Heart left ventricle (tissue), 16 donors: ENCODE measurements around the gene UNC80. TPM values are rescaled to one million over a fixed set of nuclear protein-coding genes. Genes with fewer than 3 reads are reported as not detected.

Experiments
- ATAC-seq, 4 donors: fragments of 200-7000 bp; cut with Tn5 transposase; one replicate each; pipeline ENCODE4 v1.9.1; 2020 to 2022; ENCODE audit warnings: moderate library complexity in 4 of 4, mild to moderate bottlenecking in 3 of 4, moderate number of reproducible peaks in 1 of 4
- DNase-seq, 5 donors: peaks; one replicate each; pipeline ENCODE4 v3.0.0-alpha.2; 2020
- H3K27ac ChIP-seq, 12 donors: fragments of 200-600 bp; sonication (generic) in 4 of 12; one replicate each; pipeline versions ENCODE4 v1.5.0 to v1.8.0; 2016 to 2022; ENCODE audit warnings: mild to moderate bottlenecking in 2 of 12
- H3K27me3 ChIP-seq, 9 donors: fragments of 200-600 bp; sonication (generic) in 2 of 9; one replicate each; pipeline versions ENCODE4 v1.5.1 to v1.8.0; 2016 to 2022; ENCODE audit warnings: mild to moderate bottlenecking in 3 of 9
- H3K36me3 ChIP-seq, 9 donors: fragments of 200-600 bp; sonication (generic) in 2 of 9; one replicate each; pipeline versions ENCODE4 v1.5.0 to v1.8.0; 2018 to 2022; ENCODE audit warnings: mild to moderate bottlenecking in 2 of 9
- H3K4me1 ChIP-seq, 12 donors: fragments of 200-600 bp; sonication (generic) in 4 of 12; one replicate each; pipeline versions ENCODE4 v1.5.0 to v1.8.0; 2016 to 2022; ENCODE audit warnings: mild to moderate bottlenecking in 3 of 12
- H3K4me3 ChIP-seq, 12 donors: fragments of 200-600 bp; sonication (generic) in 4 of 12; one replicate each; pipeline versions ENCODE4 v1.5.0 to v1.8.0; 2017 to 2022; ENCODE audit warnings: mild to moderate bottlenecking in 9 of 12, moderate library complexity in 4 of 12
- H3K9me3 ChIP-seq, 12 donors: fragments of 200-600 bp; sonication (generic) in 4 of 12; one replicate each; pipeline versions ENCODE4 v1.5.0 to v1.8.0; 2016 to 2022; ENCODE audit warnings: mild to moderate bottlenecking in 1 of 12
- POLR2A ChIP-seq, 2 donors: fragments of 450-650 bp; IDR thresholded peaks; one replicate each; pipeline ENCODE4 v1.6.1; 2017; ENCODE audit warnings: antibody characterized with exemption in 2 of 2, mild to moderate bottlenecking in 2 of 2, moderate library complexity in 2 of 2
- WGBS, 4 donors: extraction: QIAGEN DNeasy Blood & Tissue Kit in 2 of 4; methylation state at CpG; one replicate each; pipeline versions ENCODE4 v1.1.5 to v1.1.7; 2013 to 2018; 5-methylcytosine and 5-hydroxymethylcytosine counted together
- intact Hi-C, 10 donors: fragments of 100-400 bp; cut with DNase I; formaldehyde crosslinking; loops; one replicate each; pipeline versions ENCODE4 v1.11.1 to v1.14.2; 2022
- polyA plus RNA-seq, 2 donors: library from polyadenylated mRNA; stranded (reverse); fragments of 200-250 nt; gene quantifications; one replicate each; pipeline ENCODE4 v1.2.3, GENCODE V29; 2013
- total RNA-seq, 9 donors: library from RNA; depleted of rRNA in 2 of 9; stranded (reverse); fragments of >200 nt in 2 of 9; fragmentation: NEBNext Ultra II Directional in 3 of 9; extraction: Animal tissue kit (Norgen Biotek cat#: 25700) in 3 of 9; gene quantifications; one replicate each; pipeline versions ENCODE4 v1.1.0 to v1.2.4, GENCODE V29; 2016 to 2023
- TF ChIP-seq, protein P1 (sequence below), 12 donors: fragments of 200-600 bp; sonication (generic) in 4 of 12; IDR thresholded peaks; one replicate each; pipeline versions ENCODE4 v1.5.0 to v1.8.0; 2018 to 2022; ENCODE audit warnings: antibody characterized with exemption in 12 of 12, mild to moderate bottlenecking in 5 of 12
- donor health status: ischemic (EF 13 %, LVEDD 7.1; RV severe dilation, severe dysfunction).
- donor health status: healthy with polysubstance abuse.
- donor health status: DM: no; HTN: yes; CAD: no.
- donor health status: DM: no; HTN: no; CAD: no.
- donor health status: ischemic (EF 25% LVEDD 6.9; RV normal size, moderate dysfunction).
- donor health status: ischemic (EF 25% LVEDD 5.7; RV mildly dilated, moderate dysfunction).
- donor health status: healthy.
- donor health status: DM: yes; HTN: yes; CAD: no.
- donor health status: ischemic (EF 35%, LVEDD 5.7; RV mildly dilated, moderate dysfunction).
- donor health status: nonischemic (EF 11% LVEDD 7.7; RV severe dilation, severe dysfunction).
- donor health status: DM: yes; HTN: yes; CAD: no.
- donor health status: PGD.
- donor health status: ischemic (EF 29% LVEDD 5.4; RV normal size, mild dysfunction).
- donor health status: nonischemic (EF 23%, LVEDD 6.1; RV moderate dilation, normal function).

Gene UNC80
- total and polyA plus RNA-seq, 11 donors: 0.04 to 1.4 (median 0.36) TPM; not detected in 6

DNA sequence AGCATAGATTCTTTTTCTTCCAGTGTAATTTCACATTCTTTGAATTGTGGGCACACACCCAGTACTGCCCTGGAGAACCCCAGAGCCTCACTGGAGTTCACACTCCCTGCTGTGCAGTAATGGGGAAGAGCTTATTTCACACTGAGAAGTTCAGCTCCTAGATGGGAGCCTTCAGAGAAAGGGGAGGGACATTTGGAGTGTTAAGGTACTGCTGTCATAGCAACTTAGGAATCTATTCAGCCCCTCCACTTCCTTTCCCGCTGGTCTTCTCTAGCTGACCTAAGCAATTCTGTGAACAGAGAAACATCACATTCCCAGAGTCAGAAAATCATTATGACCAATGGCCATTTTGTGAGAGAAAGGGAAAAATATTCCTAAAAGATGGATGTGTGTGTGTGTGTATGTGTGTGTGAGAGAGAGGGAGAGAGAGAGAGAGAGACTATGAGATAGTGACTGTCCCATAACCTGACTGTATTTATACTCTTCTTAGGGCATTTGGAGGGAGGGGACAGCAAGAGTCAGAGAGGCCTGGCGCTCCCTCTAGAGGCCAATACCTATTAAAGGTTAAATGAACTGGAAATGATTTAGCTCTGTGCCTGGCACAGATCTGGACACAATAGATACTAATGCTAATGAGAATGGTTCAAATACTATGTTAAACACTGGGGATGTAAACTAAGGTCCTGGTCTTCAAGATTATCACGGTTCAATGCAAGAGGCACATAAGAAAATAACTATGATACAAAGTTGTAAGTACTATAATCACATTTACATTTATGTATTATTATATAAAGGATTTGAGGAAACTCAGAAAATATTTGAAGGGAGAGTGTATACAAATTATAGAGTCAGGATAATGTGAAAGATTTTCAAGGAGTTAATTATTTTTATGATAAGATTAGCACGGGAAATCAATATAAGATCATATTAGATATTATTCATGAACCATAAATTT is 189.3 kb downstream of the UNC80 start:
- ATAC-seq (peak in 3 of 4 donors; percentile 42 to 69 (median 60)), DNase-seq (peak in 4 of 5 donors; percentile 12 to 31 (median 28))
- 30 to 39% (median 35%) methylated on average over 4 of the region's 4 CpGs for WGBS, 4 donors
- H3K36me3 ChIP-seq: no peaks in the 10 kb centered on the region
- no peaks in the 10 kb centered on the region for H3K4me1 ChIP-seq
- no peak overlapping the region for H3K4me3 ChIP-seq
- H3K9me3 ChIP-seq: no peaks in the 10 kb centered on the region
- TF ChIP-seq, protein P1, sequence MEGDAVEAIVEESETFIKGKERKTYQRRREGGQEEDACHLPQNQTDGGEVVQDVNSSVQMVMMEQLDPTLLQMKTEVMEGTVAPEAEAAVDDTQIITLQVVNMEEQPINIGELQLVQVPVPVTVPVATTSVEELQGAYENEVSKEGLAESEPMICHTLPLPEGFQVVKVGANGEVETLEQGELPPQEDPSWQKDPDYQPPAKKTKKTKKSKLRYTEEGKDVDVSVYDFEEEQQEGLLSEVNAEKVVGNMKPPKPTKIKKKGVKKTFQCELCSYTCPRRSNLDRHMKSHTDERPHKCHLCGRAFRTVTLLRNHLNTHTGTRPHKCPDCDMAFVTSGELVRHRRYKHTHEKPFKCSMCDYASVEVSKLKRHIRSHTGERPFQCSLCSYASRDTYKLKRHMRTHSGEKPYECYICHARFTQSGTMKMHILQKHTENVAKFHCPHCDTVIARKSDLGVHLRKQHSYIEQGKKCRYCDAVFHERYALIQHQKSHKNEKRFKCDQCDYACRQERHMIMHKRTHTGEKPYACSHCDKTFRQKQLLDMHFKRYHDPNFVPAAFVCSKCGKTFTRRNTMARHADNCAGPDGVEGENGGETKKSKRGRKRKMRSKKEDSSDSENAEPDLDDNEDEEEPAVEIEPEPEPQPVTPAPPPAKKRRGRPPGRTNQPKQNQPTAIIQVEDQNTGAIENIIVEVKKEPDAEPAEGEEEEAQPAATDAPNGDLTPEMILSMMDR (IDR thresholded peaks at IDR 0.05): peak; percentile 42 to 78 (median 56)
- no peak for TF ChIP-seq POLR2A (IDR thresholded peaks at IDR 0.05)
- H3K27me3 ChIP-seq: no peaks in the 10 kb centered on the region
- intact Hi-C loops: loop anchor here in 6 of 10 donors (1.0 to 10.0 kb wide), 6 partner anchors 386 to 629 kb away; no protein-coding TSS in a partner anchor
- H3K27ac ChIP-seq: no peak overlapping the region

DNA sequence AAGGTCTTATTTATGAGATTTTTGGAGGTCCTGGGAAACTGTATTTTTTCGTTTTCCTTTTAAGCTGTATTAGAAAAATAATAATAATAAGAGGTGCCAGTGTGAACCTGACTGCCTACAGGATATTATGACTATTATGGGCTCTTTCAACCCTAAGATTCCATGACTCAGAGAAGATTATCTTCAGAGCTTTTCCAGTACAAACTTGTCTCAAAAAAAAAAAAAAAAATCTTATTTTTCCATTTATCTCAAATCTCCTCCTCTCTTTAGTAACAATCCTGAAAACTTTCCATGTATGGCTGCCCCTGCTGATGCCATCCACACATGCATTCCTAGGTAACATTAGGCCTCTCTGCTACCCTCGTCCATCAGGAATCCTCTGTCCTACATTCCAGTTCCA is 194.1 kb downstream of the UNC80 start:
- Histone ChIP-seq H3K36me3 (no peaks in the 10 kb centered on the region), H3K9me3 (no peaks in the 10 kb centered on the region), H3K27ac (no peak overlapping the region), H3K4me3 (no peak overlapping the region), H3K27me3 (no peaks in the 10 kb centered on the region), H3K4me1 (no peaks in the 10 kb centered on the region)
- intact Hi-C loops: loop anchor here in 4 of 10 donors (10.0 kb wide), 2 partner anchors 391 to 631 kb away; no protein-coding TSS in a partner anchor
- DNase-seq (no peak), ATAC-seq (no peak)
- 72 to 80% (median 76%) methylated on average over 2 of the region's 2 CpGs for WGBS, 4 donors
- no peak for TF ChIP-seq POLR2A (IDR thresholded peaks at IDR 0.05)
- TF ChIP-seq, protein P1 (IDR thresholded peaks at IDR 0.05): no peak

DNA sequence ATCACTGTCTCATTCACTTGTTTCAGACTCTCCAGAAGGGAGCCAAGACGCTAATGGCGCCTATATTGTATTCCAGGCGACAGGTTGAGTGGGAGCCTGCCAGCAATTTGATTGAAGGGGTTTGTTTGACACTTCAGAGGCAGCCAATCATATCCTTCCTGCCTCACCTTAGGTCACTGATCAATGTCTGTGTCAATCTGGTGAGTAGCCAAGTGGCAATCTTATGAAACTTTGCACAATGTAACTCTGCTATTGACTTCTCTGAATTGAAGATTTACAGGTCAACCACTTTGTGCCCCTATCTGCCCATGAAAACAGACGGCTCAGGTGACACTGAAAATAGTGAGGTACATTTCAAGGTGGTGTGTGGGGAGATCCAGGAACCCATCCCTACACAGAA is 198.1 kb downstream of the UNC80 start:
- Histone ChIP-seq H3K27me3 (peaks cover 0 to 5% (median 0%) of the 10 kb centered on the region in 9 donors), H3K4me3 (no peak overlapping the region), H3K4me1 (no peaks in the 10 kb centered on the region), H3K9me3 (no peaks in the 10 kb centered on the region), H3K27ac (no peak overlapping the region), H3K36me3 (no peaks in the 10 kb centered on the region)
- TF ChIP-seq, protein P1 (IDR thresholded peaks at IDR 0.05): no peak
- TF ChIP-seq POLR2A (IDR thresholded peaks at IDR 0.05): no peak
- DNase-seq (no peak), ATAC-seq (no peak)
- 87 to 98% (median 90%) methylated on average over 4 of the region's 4 CpGs for WGBS, 4 donors
- intact Hi-C loops: loop anchor here in 5 of 10 donors (10.0 kb wide), 4 partner anchors 395 to 635 kb away; no protein-coding TSS in a partner anchor

DNA sequence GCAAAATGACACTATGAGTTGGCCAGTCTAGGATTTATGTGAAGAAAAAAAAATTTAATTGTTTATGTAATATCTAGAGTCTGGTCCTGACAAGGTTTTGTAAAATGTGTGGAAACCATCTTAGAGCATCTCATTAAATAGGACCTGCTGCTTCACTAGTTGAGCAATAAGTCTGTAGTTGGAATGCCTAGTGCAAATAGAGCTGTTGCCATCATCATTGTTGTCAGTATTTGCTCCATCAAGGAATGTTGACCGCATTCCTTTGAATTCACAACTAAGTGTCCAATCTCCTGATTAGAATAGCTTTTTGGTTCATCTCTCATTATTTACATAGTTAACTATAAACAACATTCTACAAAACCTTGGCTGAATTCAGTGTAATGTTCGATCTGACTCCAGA is 198.6 kb downstream of the UNC80 start:
- Histone ChIP-seq H3K4me3 (no peak overlapping the region), H3K9me3 (no peaks in the 10 kb centered on the region), H3K36me3 (no peaks in the 10 kb centered on the region), H3K27me3 (peaks cover 0 to 5% (median 0%) of the 10 kb centered on the region in 9 donors), H3K4me1 (no peaks in the 10 kb centered on the region), H3K27ac (no peak overlapping the region)
- no peak for TF ChIP-seq POLR2A (IDR thresholded peaks at IDR 0.05)
- TF ChIP-seq, protein P1 (IDR thresholded peaks at IDR 0.05): no peak
- WGBS, 4 donors: 89 to 93% (median 91%) methylated on average over 2 of the region's 2 CpGs
- intact Hi-C loops: loop anchor here in 2 of 10 donors (10.0 kb wide), 2 partner anchors 425 to 435 kb away; no protein-coding TSS in a partner anchor
- ATAC-seq (no peak), DNase-seq (no peak)
